GM23248 (cell line): Measurements from ENCODE around the gene TMEM108.

ENCODE experiments used
- EZH2 ChIP-seq: fragments of 200-600 bp; sonication (generic); IDR thresholded peaks from 2 replicates; pipeline ENCODE4 v1.6.1; 2018; ENCODE audit warnings: antibody characterized with exemption, mild to moderate bottlenecking; ENCODE audit not compliant: insufficient read depth, poor library complexity, severe bottlenecking
- EZH2phosphoT487 ChIP-seq: fragments of 200-600 bp; sonication (generic); IDR thresholded peaks from 2 replicates; pipeline ENCODE4 v1.6.1; 2018; ENCODE audit warnings: antibody characterized with exemption, moderate library complexity, mild to moderate bottlenecking, low read depth; ENCODE audit not compliant: insufficient read depth

GRCh38 chr3:133371676-133372075 lies 333.5 kb downstream of the TMEM108 start:
- TF ChIP-seq EZH2 (no peak), EZH2phosphoT487 (no peak)
